Body of pancreas (tissue), 4 donors: ENCODE measurements around the gene ABCG1. TPM values are rescaled to one million over a fixed set of nuclear protein-coding genes. Genes with fewer than 3 reads are reported as not detected.

ENCODE experiments used
- ATAC-seq: fragments of 150-250 bp; one replicate; pipeline ENCODE4 v1.9.1; 2016
- DNase-seq, 4 donors: peaks; one replicate each; pipeline ENCODE4 v3.0.0-alpha.2; 2019
- H3K27ac ChIP-seq, 4 donors: fragments of 200-600 bp; sonication (generic); 1 replicate in 3 of 4; 2 replicates in 1 of 4; pipeline versions ENCODE4 v1.5.1 to v1.6.1; 2016 to 2019; ENCODE audit warnings: mild to moderate bottlenecking in 1 of 4, mixed read lengths in 1 of 4, moderate library complexity in 1 of 4
- H3K27me3 ChIP-seq, 2 donors: fragments of 200-600 bp; sonication (generic); one replicate each; pipeline ENCODE4 v1.6.0; 2016; ENCODE audit warnings: mild to moderate bottlenecking in 1 of 2
- H3K36me3 ChIP-seq, 2 donors: fragments of 200-600 bp; sonication (generic); replicated peaks in 1 of 2; 2 replicates each; pipeline ENCODE4 v1.5.1; 2016; ENCODE audit warnings: low read depth in 2 of 2; ENCODE audit not compliant: insufficient read depth in 1 of 2
- H3K4me1 ChIP-seq: fragments of 200-600 bp; sonication (generic); one replicate; pipeline ENCODE4 v1.6.0; 2016
- H3K4me3 ChIP-seq, 2 donors: fragments of 200-600 bp; sonication (generic); 1 replicate in 1 of 2; 2 replicates in 1 of 2; pipeline ENCODE4 v1.5.1; 2016 to 2019
- H3K9me3 ChIP-seq, 3 donors: fragments of 200-600 bp; sonication (generic); 1 replicate in 2 of 3; 2 replicates in 1 of 3; pipeline ENCODE4 v1.5.1; 2016
- CTCF ChIP-seq, 7 experiments: fragments of 450-650 bp in 4 of 7; fragments of 200-600 bp in 3 of 7; sonication (generic) in 3 of 7; IDR thresholded peaks; one replicate each; pipeline ENCODE4 v1.5.1; 2016 to 2019; ENCODE audit warnings: antibody characterized with exemption in 7 of 7
- POLR2A ChIP-seq, 3 donors: fragments of 450-650 bp; IDR thresholded peaks; one replicate each; pipeline ENCODE4 v1.6.1; 2016; ENCODE audit warnings: antibody characterized with exemption in 3 of 3, mild to moderate bottlenecking in 2 of 3
- WGBS, 2 donors: methylation state at CpG; one replicate each; pipeline ENCODE4 v1.1.5; 2017; 5-methylcytosine and 5-hydroxymethylcytosine counted together
- intact Hi-C: fragments of 100-400 bp; cut with DNase I; formaldehyde crosslinking; loops from one replicate; pipeline ENCODE4 v1.15.1; 2023
- total RNA-seq, 2 donors: library from RNA; depleted of rRNA; stranded (reverse); fragments of >200 nt; gene quantifications; one replicate each; pipeline ENCODE4 v1.1.0, GENCODE V29; 2016

Gene ABCG1
- total RNA-seq, 2 donors from 2014 or later, result 7.5 to 7.6 TPM

DNA sequence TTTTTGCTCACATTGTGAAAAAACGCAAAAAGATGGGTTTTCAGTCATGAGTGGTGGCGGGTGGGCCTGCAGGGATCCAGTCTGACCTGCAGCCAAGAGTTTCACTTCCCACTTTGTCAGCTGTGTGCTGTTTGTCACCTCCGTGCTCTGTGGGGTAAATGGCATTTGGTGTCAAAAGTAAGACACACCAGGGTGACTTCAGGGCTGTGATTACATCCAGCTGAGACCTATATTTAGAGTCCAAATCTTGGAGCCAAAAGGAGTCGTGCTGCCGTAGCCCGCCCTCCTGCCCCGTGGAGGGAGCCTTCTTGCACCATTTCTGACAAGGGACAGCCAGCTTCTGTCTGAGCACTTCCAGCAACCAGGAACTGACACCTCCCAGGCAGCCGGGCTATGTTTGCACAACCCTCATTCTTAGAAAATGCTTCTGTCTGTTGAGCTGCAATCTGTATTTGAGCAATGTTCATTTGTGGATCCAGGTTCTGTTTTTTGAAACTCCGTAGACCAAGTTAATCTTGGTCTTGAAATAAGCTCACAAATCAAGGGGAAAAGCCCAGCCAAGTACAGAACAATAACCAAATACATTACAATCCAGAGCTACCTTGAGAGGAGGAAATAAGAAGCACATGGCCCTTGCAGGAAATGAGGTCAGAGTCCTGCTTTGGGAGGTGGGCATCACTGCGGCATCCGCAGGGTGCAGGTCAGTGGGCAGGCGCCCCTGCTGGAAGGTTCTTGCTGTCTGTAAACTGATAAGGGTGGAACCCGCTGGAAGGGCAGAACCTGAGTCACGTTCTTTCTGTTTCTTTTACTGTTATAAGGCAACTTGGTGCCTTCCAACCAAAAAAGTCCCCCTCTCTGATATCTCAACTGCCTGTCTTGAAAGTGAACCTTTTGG lies 14.4 kb downstream of the ABCG1 start:
- no peaks in the 10 kb centered on the region for H3K27me3 ChIP-seq
- peak; percentile 52 for ATAC-seq
- no peaks in the 10 kb centered on the region for H3K9me3 ChIP-seq
- TF ChIP-seq CTCF (IDR thresholded peaks at IDR 0.05) (peak in 5 of 7 experiments; percentile 10 to 41 (median 24)), POLR2A (IDR thresholded peaks at IDR 0.05) (peak in 1 of 3 donors; percentile 38)
- H3K4me1 ChIP-seq, result peaks cover 45% of the 10 kb centered on the region
- H3K27ac ChIP-seq, result peak overlapping the region; percentile 51 to 78 (median 62)
- DNase-seq, result peak; percentile 44 to 76 (median 60)
- intact Hi-C loops, result no loop called here
- no peaks in the 10 kb centered on the region for H3K36me3 ChIP-seq
- 18 to 21% methylated on average over 10 to 14 of the region's 14 CpGs for WGBS, 2 donors
- no peak overlapping the region for H3K4me3 ChIP-seq

- intact Hi-C loops, result no loop called here
- no peaks in the 10 kb centered on the region for H3K27me3 ChIP-seq
- no peak overlapping the region for H3K4me3 ChIP-seq
- TF ChIP-seq POLR2A (IDR thresholded peaks at IDR 0.05) (no peak), CTCF (IDR thresholded peaks at IDR 0.05) (no peak)
- H3K4me1 ChIP-seq, result peaks cover 45% of the 10 kb centered on the region
- H3K27ac ChIP-seq, result peak overlapping the region; percentile 51 to 78 (median 62)
- no peak for ATAC-seq
- no peaks in the 10 kb centered on the region for H3K36me3 ChIP-seq
- WGBS, 2 donors, result 35 to 51% methylated on average over 8 of the region's 8 CpGs
- no peak for DNase-seq
- no peaks in the 10 kb centered on the region for H3K9me3 ChIP-seq
Observed at GRCh38 chr21:42234041-42234440, 15.1 kb downstream of the ABCG1 start.

- H3K27ac ChIP-seq, result peak overlapping the region; percentile 51 to 78 (median 62)
- no peaks in the 10 kb centered on the region for H3K9me3 ChIP-seq
- DNase-seq, result peak; percentile 64 to 79 (median 74)
- H3K4me1 ChIP-seq, result peaks cover 45% of the 10 kb centered on the region
- no peaks in the 10 kb centered on the region for H3K36me3 ChIP-seq
- WGBS, 2 donors, result 0 to 2% methylated on average over 10 to 69 of the region's 73 CpGs
- intact Hi-C loops, result no loop called here
- peak; percentile 78 for ATAC-seq
- TF ChIP-seq POLR2A (IDR thresholded peaks at IDR 0.05) (peak in 2 of 3 donors; percentile 13 to 56), CTCF (IDR thresholded peaks at IDR 0.05) (peak in 1 of 7 experiments; percentile 7)
- H3K27me3 ChIP-seq, result no peaks in the 10 kb centered on the region
- H3K4me3 ChIP-seq, result peak overlapping the region in 1 of 2 donors; percentile 22
Observed at GRCh38 chr21:42234464-42235241, 15.7 kb downstream of the ABCG1 start.

DNA sequence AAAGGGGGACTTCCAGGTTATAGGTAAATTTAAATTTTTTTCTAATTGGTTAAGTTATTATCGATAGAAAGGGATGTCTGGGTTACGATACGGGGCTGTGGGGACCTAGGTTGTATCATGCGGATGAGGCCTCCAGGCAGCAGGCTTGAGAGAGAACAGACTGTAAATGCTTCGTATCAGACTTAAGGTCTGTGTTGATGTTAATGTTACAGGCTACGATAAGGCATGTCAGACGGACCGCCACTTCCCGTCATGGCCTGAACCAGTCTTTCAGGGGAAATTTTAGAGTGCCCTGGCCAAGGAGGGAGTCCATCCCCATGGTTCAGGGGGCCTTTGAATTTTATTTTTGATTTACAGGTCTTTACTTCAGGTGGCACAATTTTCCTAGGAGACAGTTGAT lies 16.7 kb downstream of the ABCG1 start:
- intact Hi-C loops, result no loop called here
- no peaks in the 10 kb centered on the region for H3K9me3 ChIP-seq
- no peak for ATAC-seq
- no peaks in the 10 kb centered on the region for H3K36me3 ChIP-seq
- peaks cover 45% of the 10 kb centered on the region for H3K4me1 ChIP-seq
- DNase-seq, result peak in 1 of 4 donors; percentile 30
- TF ChIP-seq CTCF (IDR thresholded peaks at IDR 0.05), result no peak
- no peak for TF ChIP-seq POLR2A (IDR thresholded peaks at IDR 0.05)
- no peaks in the 10 kb centered on the region for H3K27me3 ChIP-seq
- 51 to 54% methylated on average over 9 of the region's 9 CpGs for WGBS, 2 donors
- peak overlapping the region in 3 of 4 donors; percentile 21 to 78 (median 65) for H3K27ac ChIP-seq
- H3K4me3 ChIP-seq, result no peak overlapping the region
